ENCODE data around the gene TACR1. TPM values are rescaled to one million over a fixed set of nuclear protein-coding genes. Genes with fewer than 3 reads are reported as not detected.
A peak's percentile ranks its signal among the peaks of the same experiment; 100 is the strongest.
"Not testable (repeated sequence)": the region's sequence is repeated elsewhere in the genome, so short reads cannot be mapped to it uniquely, and the experiment has no call there.

Gene TACR1
- total RNA-seq: 9.7 TPM

GRCh38 chr2:75199428-75200011 lies at the start of gene TACR1:
Gene TACR1, minus strand, starts transcription at chr2:75199520. Its CDS starts 586 bp downstream, at chr2:75198934.
- intact Hi-C loops (cut with DNase I): no loop called here
- DNase-seq (ENCODE audit: low spot score) (peak; percentile 73), ATAC-seq (peak; percentile 87)

GRCh38 chr2:75248581-75248980 lies 49.3 kb upstream of the TACR1 start:
- ATAC-seq; intact Hi-C loops (cut with DNase I); DNase-seq (ENCODE audit: low spot score): not testable (repeated sequence)

GRCh38 chr2:75246441-75247167 lies 47.3 kb upstream of the TACR1 start:
- intact Hi-C loops (cut with DNase I): no loop called here
- no peak for ATAC-seq
- DNase-seq (ENCODE audit: low spot score): no peak

- ATAC-seq: no peak
- DNase-seq (ENCODE audit: low spot score): no peak
- intact Hi-C loops (cut with DNase I): no loop called here
Observed at GRCh38 chr2:75243219-75243618, 43.9 kb upstream of the TACR1 start.

GRCh38 chr2:75241696-75242095 lies 42.4 kb upstream of the TACR1 start:
- ATAC-seq: no peak
- DNase-seq (ENCODE audit: low spot score): no peak
- intact Hi-C loops (cut with DNase I): no loop called here

GRCh38 chr2:75238670-75239330 lies 39.5 kb upstream of the TACR1 start:
- intact Hi-C loops (cut with DNase I): no loop called here
- ATAC-seq (no peak), DNase-seq (ENCODE audit: low spot score) (no peak)

GRCh38 chr2:75237296-75237695 lies 38.0 kb upstream of the TACR1 start:
- intact Hi-C loops (cut with DNase I): no loop called here
- no peak for DNase-seq (ENCODE audit: low spot score)
- ATAC-seq: no peak

- intact Hi-C loops (cut with DNase I): no loop called here
- DNase-seq (ENCODE audit: low spot score): no peak
- no peak for ATAC-seq
Observed at GRCh38 chr2:75233965-75234364, 34.6 kb upstream of the TACR1 start.

GRCh38 chr2:75226617-75227016 lies 27.3 kb upstream of the TACR1 start:
- ATAC-seq (no peak), DNase-seq (ENCODE audit: low spot score) (no peak)
- intact Hi-C loops (cut with DNase I): no loop called here

- intact Hi-C loops (cut with DNase I): no loop called here
- DNase-seq (ENCODE audit: low spot score) (no peak), ATAC-seq (no peak)
Observed at GRCh38 chr2:75226099-75226498, 26.8 kb upstream of the TACR1 start.

- DNase-seq (ENCODE audit: low spot score) (no peak), ATAC-seq (no peak)
- intact Hi-C loops (cut with DNase I): no loop called here
Observed at GRCh38 chr2:75224636-75225094, 25.3 kb upstream of the TACR1 start.

GRCh38 chr2:75222527-75222926 lies 23.2 kb upstream of the TACR1 start:
- intact Hi-C loops (cut with DNase I): no loop called here
- no peak for DNase-seq (ENCODE audit: low spot score)
- ATAC-seq: no peak

- ATAC-seq: no peak
- intact Hi-C loops (cut with DNase I): no loop called here
Observed at GRCh38 chr2:75221862-75222261, 22.5 kb upstream of the TACR1 start.

GRCh38 chr2:75219213-75219612 lies 19.9 kb upstream of the TACR1 start:
- DNase-seq (ENCODE audit: low spot score); intact Hi-C loops (cut with DNase I); ATAC-seq: not testable (repeated sequence)

More at GRCh38 chr2:75221862-75222261, 22.5 kb upstream of the TACR1 start:
- no peak for DNase-seq (ENCODE audit: low spot score)

GRCh38 chr2:75211266-75211770 lies 12.0 kb upstream of the TACR1 start:
- intact Hi-C loops (cut with DNase I): no loop called here
- ATAC-seq: no peak
- no peak for DNase-seq (ENCODE audit: low spot score)

- DNase-seq (ENCODE audit: low spot score): no peak
- intact Hi-C loops (cut with DNase I): no loop called here
- no peak for ATAC-seq
Observed at GRCh38 chr2:75210409-75210808, 11.1 kb upstream of the TACR1 start.

GRCh38 chr2:75208738-75209137 lies 9.4 kb upstream of the TACR1 start:
- no peak for DNase-seq (ENCODE audit: low spot score)
- intact Hi-C loops (cut with DNase I): no loop called here
- ATAC-seq: no peak

- DNase-seq (ENCODE audit: low spot score) (no peak), ATAC-seq (no peak)
- intact Hi-C loops (cut with DNase I): no loop called here
Observed at GRCh38 chr2:75204833-75205232, 5.5 kb upstream of the TACR1 start.

GRCh38 chr2:75202359-75202758 lies 3.0 kb upstream of the TACR1 start:
- DNase-seq (ENCODE audit: low spot score) (no peak), ATAC-seq (no peak)
- intact Hi-C loops (cut with DNase I): no loop called here
